Endothelial cell of umbilical vein (primary cell): ENCODE measurements around the gene FBXL13. TPM values are rescaled to one million over a fixed set of nuclear protein-coding genes. Genes with fewer than 3 reads are reported as not detected.
A peak's percentile ranks its signal among the peaks of the same experiment; 100 is the strongest.

Experiments used
- BruUV-seq: library from RNA; stranded (reverse); fragments of 400-500 nt; replicated peaks from 2 replicates; lab custom pipeline; 2021; lab: Mats Ljungman, UMichigan
- CTCF ChIA-PET: fragments of 300-600, 350-600 bp; sonication (Branson Sonifier 250); formaldehyde crosslinking; loops from one replicate; lab custom pipeline; 2021; ENCODE audit warnings: antibody characterized with exemption, inconsistent platforms; lab: Charles Lee
- POLR2A ChIA-PET: fragments of 300-600, 350-600 bp; sonication (Branson Sonifier 250); formaldehyde crosslinking; loops from one replicate; lab custom pipeline; 2021; ENCODE audit warnings: antibody characterized with exemption, inconsistent platforms; lab: Charles Lee
- DNase-seq: peaks from one replicate; pipeline ENCODE4 v3.0.0-alpha.2; 2011; ENCODE audit warnings: low read depth, low spot score
- FAIRE-seq: peaks from 2 replicates; lab custom pipeline; 2011; peaks lifted over from hg19 to GRCh38; lab: Jason Lieb, UNC
- H2AFZ ChIP-seq: 2 replicates; pipeline ENCODE4 v1.6.0; 2012; ENCODE audit warnings: low read depth, low read length, control low read depth, inconsistent platforms
- H3K27ac ChIP-seq: 2 replicates; pipeline ENCODE4 v1.5.1; 2011; ENCODE audit warnings: low read depth, mild to moderate bottlenecking, control low read depth, low read length, moderate library complexity; ENCODE audit not compliant: insufficient read depth
- H3K27me3 ChIP-seq, 2 experiments: 2 replicates each; pipeline versions ENCODE4 v1.6.0 to v1.6.1; 2011; ENCODE audit warnings: low read length in 2 of 2, mixed read lengths in 1 of 2; ENCODE audit not compliant: control insufficient read depth in 2 of 2, insufficient read depth in 2 of 2
- H3K36me3 ChIP-seq, 2 experiments: 2 replicates in 1 of 2; 3 replicates in 1 of 2; pipeline ENCODE4 v1.5.1; 2011; ENCODE audit warnings: low read length in 2 of 2, mild to moderate bottlenecking in 1 of 2, moderate library complexity in 1 of 2; ENCODE audit not compliant: control insufficient read depth in 2 of 2, insufficient read depth in 2 of 2; ENCODE audit errors: extremely low read depth in 1 of 2
- H3K4me1 ChIP-seq: 3 replicates; pipeline ENCODE4 v1.5.1; 2011; ENCODE audit warnings: mild to moderate bottlenecking, low read length; ENCODE audit not compliant: control insufficient read depth, insufficient read depth; ENCODE audit errors: extremely low read depth
- H3K4me2 ChIP-seq: 2 replicates; pipeline ENCODE4 v1.6.1; 2011; ENCODE audit warnings: low read length, control low read depth, mixed read lengths; ENCODE audit not compliant: insufficient read depth
- H3K4me3 ChIP-seq, 3 experiments: fragments of 200-600 bp in 1 of 3; sonication (generic), shearing (Covaris generic) in 1 of 3; replicated peaks in 1 of 3; 2 replicates each; pipeline ENCODE4 v1.5.1; 2011 to 2016; ENCODE audit warnings: control low read depth in 3 of 3, low read length in 3 of 3, mild to moderate bottlenecking in 2 of 3, inconsistent platforms in 1 of 3, low read depth in 1 of 3, moderate library complexity in 1 of 3; ENCODE audit not compliant: insufficient read depth in 1 of 3
- H3K79me2 ChIP-seq: 2 replicates; pipeline ENCODE4 v1.6.0; 2012; ENCODE audit warnings: low read length, inconsistent platforms; ENCODE audit not compliant: control insufficient read depth, insufficient read depth
- H3K9ac ChIP-seq: replicated peaks from 2 replicates; pipeline ENCODE3; 2011; ENCODE audit warnings: low read length, control low read depth; ENCODE audit not compliant: insufficient read depth; ENCODE audit errors: extremely low read depth
- H3K9me1 ChIP-seq: replicated peaks from 3 replicates; pipeline ENCODE4 v1.6.0; 2011; ENCODE audit warnings: mild to moderate bottlenecking, low read length; ENCODE audit not compliant: control insufficient read depth, insufficient read depth; ENCODE audit errors: extremely low read depth
- H3K9me3 ChIP-seq: replicated peaks from 2 replicates; pipeline ENCODE4 v1.5.1; 2012; ENCODE audit warnings: low read length, inconsistent platforms; ENCODE audit not compliant: control insufficient read depth, insufficient read depth
- H4K20me1 ChIP-seq: replicated peaks from 2 replicates; pipeline ENCODE3; 2011; ENCODE audit warnings: mild to moderate bottlenecking, low read length; ENCODE audit not compliant: control insufficient read depth, insufficient read depth; ENCODE audit errors: extremely low read depth
- CTCF ChIP-seq, 2 donors: IDR thresholded peaks; 1 replicate in 1 of 2; 2 replicates in 1 of 2; pipeline ENCODE4 v1.5.1; 2011; ENCODE audit warnings: low read length in 2 of 2, mild to moderate bottlenecking in 2 of 2, moderate library complexity in 2 of 2, control low read depth in 1 of 2, inconsistent platforms in 1 of 2, low read depth in 1 of 2; ENCODE audit not compliant: insufficient read depth in 1 of 2; ENCODE audit errors: extremely low read depth in 1 of 2
- EZH2 ChIP-seq: IDR thresholded peaks from 2 replicates; pipeline ENCODE4 v1.6.1; 2012; ENCODE audit warnings: borderline replicate concordance, low read depth, mild to moderate bottlenecking, moderate library complexity, low read length, inconsistent platforms; ENCODE audit not compliant: severe bottlenecking
- FOS ChIP-seq: IDR thresholded peaks from 2 replicates; pipeline ENCODE4 v1.6.1; 2011; ENCODE audit warnings: mild to moderate bottlenecking, low read length, moderate library complexity, borderline replicate concordance; ENCODE audit not compliant: insufficient read depth
- GATA2 ChIP-seq: IDR thresholded peaks from 2 replicates; pipeline ENCODE4 v1.7.0; 2011; ENCODE audit warnings: low read depth, mild to moderate bottlenecking, moderate library complexity, mixed read lengths, low read length; ENCODE audit not compliant: insufficient read length, insufficient read depth
- JUN ChIP-seq: IDR thresholded peaks from 2 replicates; pipeline ENCODE4 v1.6.1; 2011; ENCODE audit warnings: borderline replicate concordance, low read depth; ENCODE audit not compliant: insufficient read length, insufficient read depth
- MAX ChIP-seq: IDR thresholded peaks from 2 replicates; pipeline ENCODE4 v1.6.1; 2011; ENCODE audit not compliant: insufficient read depth, insufficient read length
- MYC ChIP-seq: IDR thresholded peaks from one replicate; pipeline ENCODE4 v1.6.1; 2011; ENCODE audit warnings: mild to moderate bottlenecking, low read depth, low read length
- POLR2A ChIP-seq: IDR thresholded peaks from 2 replicates; pipeline ENCODE4 v1.6.1; 2012; ENCODE audit warnings: low read depth, mild to moderate bottlenecking, control low read depth, low read length
- POLR2AphosphoS5 ChIP-seq: IDR thresholded peaks from 2 replicates; pipeline ENCODE4 v1.6.1; 2012; ENCODE audit warnings: low read depth, mild to moderate bottlenecking, control low read depth, low read length, moderate library complexity; ENCODE audit not compliant: insufficient read depth
- dilution Hi-C: fragments of 300-500 bp; cut with MboI; formaldehyde crosslinking; loops from one replicate; pipeline ENCODE4 v1.15.0; 2019; ENCODE audit warnings: low sequenced_read_pairs; ENCODE audit not compliant: extremely low pct_ligation_motif_present
- intact Hi-C: fragments of 100-400 bp; cut with micrococcal nuclease; formaldehyde crosslinking; loops from one replicate; pipeline ENCODE4 v1.10.0; 2022
- polyA plus RNA-seq, 4 experiments: library from polyadenylated mRNA; depleted of rRNA in 3 of 4; stranded (reverse) in 3 of 4; unstranded in 1 of 4; fragments of >200 nt; gene quantifications; 2 replicates each; pipeline versions ENCODE4 v1.2.1 to v1.2.3, GENCODE V29; 2011 to 2012; ENCODE audit warnings: missing spikeins in 1 of 4
- total RNA-seq: library from RNA; stranded (reverse); gene quantifications from 2 replicates; pipeline ENCODE4 v1.2.3, GENCODE V29; 2021

FBXL13 gene
- total and polyA plus RNA-seq, 2 donors (not counting 3 experiments of a cell fraction or from before 2014, with no cell fraction given): 3.9 to 4.6 TPM

DNA sequence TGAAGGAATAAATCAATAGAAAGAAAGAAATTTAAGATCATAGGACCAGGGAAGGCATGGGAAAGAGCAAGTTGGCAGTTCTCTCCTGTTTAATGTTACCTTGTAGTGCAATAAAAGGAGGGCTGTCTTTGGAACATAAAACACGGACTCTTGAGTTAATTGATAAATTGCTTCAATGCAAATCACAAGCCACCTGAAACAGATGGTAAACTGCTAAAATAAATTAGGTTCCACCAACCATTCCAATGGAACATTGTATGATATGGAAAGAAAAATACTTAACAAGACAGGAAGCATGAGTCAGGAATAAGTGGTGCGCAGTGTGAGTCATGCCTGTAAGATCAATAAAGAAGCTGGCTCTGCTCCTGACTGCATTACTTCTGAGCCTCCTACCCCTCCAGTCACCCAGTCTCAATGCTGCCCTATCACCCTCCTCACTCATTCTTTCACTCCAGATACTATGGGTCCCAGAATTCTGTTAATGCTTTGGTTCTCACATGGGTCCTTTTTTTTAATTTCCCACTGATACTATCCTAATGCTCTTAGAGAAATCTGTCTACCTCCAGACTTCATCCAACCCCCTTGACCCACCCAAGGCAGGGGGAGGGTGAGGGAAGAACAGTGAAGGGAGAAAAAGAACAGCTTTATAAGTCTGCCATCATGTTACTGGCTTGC is 82.9 kb downstream of the FBXL13 start:
- peak; percentile 100 for FAIRE-seq
- no TSS peak for BruUV-seq
- Histone ChIP-seq H3K9ac (peak overlapping the region; percentile 79), H3K36me3 (no peaks in the 10 kb centered on the region), H3K4me1 (peaks cover 43% of the 10 kb centered on the region), H3K27me3 (no peaks in the 10 kb centered on the region), H3K9me3 (no peaks in the 10 kb centered on the region), H2AFZ (no peak overlapping the region), H4K20me1 (no peaks in the 10 kb centered on the region), H3K4me2 (peak overlapping the region; percentile 70), H3K27ac (peak overlapping the region; percentile 99), H3K9me1 (no peaks in the 10 kb centered on the region), H3K4me3 (no peak overlapping the region), H3K79me2 (no peaks in the 10 kb centered on the region)
- intact Hi-C loops: loop anchor here (1.0 kb wide), 1 partner anchor 18 kb away; no protein-coding TSS in a partner anchor
- DNase-seq: peak; percentile 97
- TF ChIP-seq MYC (no peak), JUN (peak; percentile 100), EZH2 (no peak), MAX (no peak), POLR2A (peak; percentile 83), CTCF (IDR thresholded peaks at IDR 0.05; ENCODE audit: extremely low read depth in 1 of 2, insufficient read depth in 1 of 2, low read depth in 1 of 2, low read length in 2 of 2) (no peak), GATA2 (peak; percentile 63), FOS (peak; percentile 100), POLR2AphosphoS5 (peak; percentile 85)
- ChIA-PET POLR2A (no interaction called here), CTCF (interaction anchor here (0.5 to 3.3 kb wide), 3 partner anchors 20 to 156 kb away, joined by 3 to 35 read pairs (median 4); no protein-coding TSS in a partner anchor)
- dilution Hi-C loops: no loop called here
